CD14-positive monocyte (primary cell): ENCODE data around the gene FRMPD4. TPM values are rescaled to one million over a fixed set of nuclear protein-coding genes. Genes with fewer than 3 reads are reported as not detected.

ENCODE experiments used
- DNase-seq, 3 donors: peaks; one replicate each; pipeline ENCODE4 v3.0.0-alpha.2; 2011 to 2022
- H2AFZ ChIP-seq: 2 replicates; pipeline ENCODE4 v1.6.0; 2012; ENCODE audit warnings: mild to moderate bottlenecking, low read depth, low read length, inconsistent platforms; ENCODE audit not compliant: insufficient read depth, poor library complexity, severe bottlenecking
- H3K27ac ChIP-seq, 2 donors: 1 replicate in 1 of 2; 2 replicates in 1 of 2; pipeline ENCODE4 v1.5.1; 2012 to 2013; ENCODE audit warnings: low read length in 2 of 2, control low read depth in 1 of 2, inconsistent platforms in 1 of 2, low read depth in 1 of 2, mild to moderate bottlenecking in 1 of 2
- H3K27me3 ChIP-seq, 2 donors: one replicate each; pipeline versions ENCODE4 v1.6.0 to v1.6.1; 2011 to 2013; ENCODE audit warnings: low read length in 2 of 2; ENCODE audit not compliant: control insufficient read depth in 2 of 2, insufficient read depth in 2 of 2
- H3K36me3 ChIP-seq, 2 donors: replicated peaks in 1 of 2; 1 replicate in 1 of 2; 2 replicates in 1 of 2; pipeline versions ENCODE4 v1.5.1 to v1.6.1; 2012 to 2013; ENCODE audit warnings: low read length in 2 of 2, control low read depth in 1 of 2, inconsistent platforms in 1 of 2, mild to moderate bottlenecking in 1 of 2; ENCODE audit not compliant: insufficient read depth in 2 of 2, control insufficient read depth in 1 of 2
- H3K4me1 ChIP-seq, 2 donors: 1 replicate in 1 of 2; 2 replicates in 1 of 2; pipeline versions ENCODE4 v1.5.1 to v1.6.1; 2012 to 2013; ENCODE audit warnings: low read length in 2 of 2, control low read depth in 1 of 2, inconsistent platforms in 1 of 2, mild to moderate bottlenecking in 1 of 2, moderate library complexity in 1 of 2; ENCODE audit not compliant: insufficient read depth in 2 of 2, control insufficient read depth in 1 of 2
- H3K4me2 ChIP-seq: replicated peaks from 2 replicates; pipeline ENCODE3; 2012; ENCODE audit warnings: low read length, moderate library complexity, mild to moderate bottlenecking; ENCODE audit not compliant: poor library complexity, severe bottlenecking; ENCODE audit errors: extremely low read depth
- H3K4me3 ChIP-seq, 3 experiments: fragments of 200-600 bp in 1 of 3; sonication (generic) in 1 of 3; replicated peaks in 1 of 3; 1 replicate in 2 of 3; 2 replicates in 1 of 3; pipeline ENCODE4 v1.5.1; 2011 to 2013; ENCODE audit warnings: low read length in 3 of 3, mild to moderate bottlenecking in 3 of 3, control low read depth in 2 of 3, low read depth in 2 of 3, inconsistent platforms in 1 of 3, moderate library complexity in 1 of 3
- H3K79me2 ChIP-seq: 2 replicates; pipeline ENCODE4 v1.6.0; 2012; ENCODE audit warnings: mild to moderate bottlenecking, control low read depth, inconsistent platforms, low read length, moderate library complexity; ENCODE audit not compliant: insufficient read depth
- H3K9ac ChIP-seq: 2 replicates; pipeline ENCODE4 v1.6.0; 2017; ENCODE audit warnings: low read length, mild to moderate bottlenecking; ENCODE audit not compliant: insufficient read depth, poor library complexity, severe bottlenecking
- H3K9me3 ChIP-seq, 2 donors: replicated peaks in 1 of 2; 1 replicate in 1 of 2; 2 replicates in 1 of 2; pipeline versions ENCODE4 v1.5.1 to v1.6.1; 2012 to 2013; ENCODE audit warnings: low read length in 2 of 2, control low read depth in 1 of 2; ENCODE audit not compliant: control insufficient read depth in 1 of 2, insufficient read depth in 1 of 2
- H4K20me1 ChIP-seq: 2 replicates; pipeline ENCODE4 v1.6.0; 2012; ENCODE audit warnings: mild to moderate bottlenecking, low read length, control low read depth, moderate library complexity; ENCODE audit not compliant: insufficient read depth
- H3K27ac Mint-ChIP-seq, 7 donors: one replicate each; pipeline ENCODE4 v1.8.0; 2020; ENCODE audit warnings: mild to moderate bottlenecking in 7 of 7, mixed read lengths in 7 of 7, moderate library complexity in 6 of 7, inconsistent platforms in 2 of 7
- H3K27me3 Mint-ChIP-seq, 3 donors: one replicate each; pipeline ENCODE4 v1.8.0; 2021 to 2022; ENCODE audit warnings: low read depth in 3 of 3, mild to moderate bottlenecking in 3 of 3, mixed read lengths in 3 of 3, moderate library complexity in 3 of 3, inconsistent platforms in 1 of 3
- H3K36me3 Mint-ChIP-seq, 2 donors: one replicate each; pipeline ENCODE4 v1.8.0; 2020; ENCODE audit warnings: mixed read lengths in 2 of 2, inconsistent platforms in 1 of 2, mild to moderate bottlenecking in 1 of 2
- H3K4me1 Mint-ChIP-seq: one replicate; pipeline ENCODE4 v1.8.0; 2020; ENCODE audit warnings: mild to moderate bottlenecking, mixed read lengths
- H3K4me3 Mint-ChIP-seq, 2 donors: one replicate each; pipeline ENCODE4 v1.8.0; 2020; ENCODE audit warnings: mild to moderate bottlenecking in 2 of 2, mixed read lengths in 2 of 2, moderate library complexity in 1 of 2
- H3K9me3 Mint-ChIP-seq, 7 donors: one replicate each; pipeline ENCODE4 v1.8.0; 2020 to 2022; ENCODE audit warnings: mixed read lengths in 7 of 7, mild to moderate bottlenecking in 6 of 7, moderate library complexity in 6 of 7, inconsistent platforms in 2 of 7
- WGBS: methylation state at CpG from one replicate; pipeline ENCODE4 v1.1.5; 2013; ENCODE audit warnings: missing lambda C conversion rate; ENCODE audit not compliant: insufficient coverage; 5-methylcytosine and 5-hydroxymethylcytosine counted together
- intact Hi-C, 2 donors: fragments of 100-400 bp; cut with micrococcal nuclease; formaldehyde crosslinking; loops; one replicate each; pipeline versions ENCODE4 v1.15.0 to v1.15.1; 2023
- polyA plus RNA-seq, 3 donors: library from polyadenylated mRNA; depleted of rRNA in 1 of 3; unstranded in 2 of 3; stranded (reverse) in 1 of 3; fragments of 300-500 nt in 2 of 3; fragments of >200 nt in 1 of 3; fragmentation: Illumina TruSeq in 2 of 3; gene quantifications; 1 replicate in 2 of 3; 2 replicates in 1 of 3; pipeline ENCODE4 v1.2.3, GENCODE V29; 2012 to 2021
- TF ChIP-seq, protein P1 (sequence below): fragments of 200-600 bp; IDR thresholded peaks from one replicate; pipeline ENCODE4 v1.8.0; 2022; ENCODE audit warnings: antibody characterized with exemption, mild to moderate bottlenecking

The FRMPD4 gene
- polyA plus RNA-seq, 3 donors: not detected

DNA sequence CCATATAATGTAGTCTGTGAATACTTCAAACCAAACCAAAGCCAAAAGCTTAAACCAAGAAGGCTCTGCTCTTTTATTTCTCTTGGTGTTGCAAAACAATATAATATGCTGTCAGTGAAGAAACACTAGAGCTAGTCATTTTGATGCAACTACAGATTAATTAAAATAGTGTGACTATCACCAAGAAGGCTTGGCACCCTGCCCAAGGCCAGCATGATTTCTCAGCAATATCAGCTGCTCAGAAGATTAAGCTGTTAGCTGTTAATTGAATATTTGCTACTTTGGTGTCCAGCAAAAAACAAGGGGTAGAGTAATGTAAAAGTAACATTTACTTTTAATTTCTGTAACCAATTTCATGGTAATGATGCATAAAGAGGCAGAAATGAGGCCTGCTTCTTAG lies 548.1 kb downstream of the FRMPD4 start:
- H3K27me3 ChIP-seq: peaks cover 0 to 4% of the 10 kb centered on the region in 2 donors
- no peak overlapping the region for H3K27ac Mint-ChIP-seq
- no peaks in the 10 kb centered on the region for H3K36me3 ChIP-seq
- no peak for DNase-seq
- H4K20me1 ChIP-seq: no peaks in the 10 kb centered on the region
- no peaks in the 10 kb centered on the region for H3K4me1 ChIP-seq
- intact Hi-C loops: no loop called here
- H3K9ac ChIP-seq: no peak overlapping the region
- H3K4me1 Mint-ChIP-seq: no peaks in the 10 kb centered on the region
- H3K9me3 ChIP-seq: no peaks in the 10 kb centered on the region
- peaks cover under 1 to 8% (median 1%) of the 10 kb centered on the region in 3 donors for H3K27me3 Mint-ChIP-seq
- peaks cover 0 to 2% (median 0%) of the 10 kb centered on the region in 7 donors for H3K9me3 Mint-ChIP-seq
- H3K4me2 ChIP-seq: no peak overlapping the region
- no peaks in the 10 kb centered on the region for H3K79me2 ChIP-seq
- TF ChIP-seq, protein P1, sequence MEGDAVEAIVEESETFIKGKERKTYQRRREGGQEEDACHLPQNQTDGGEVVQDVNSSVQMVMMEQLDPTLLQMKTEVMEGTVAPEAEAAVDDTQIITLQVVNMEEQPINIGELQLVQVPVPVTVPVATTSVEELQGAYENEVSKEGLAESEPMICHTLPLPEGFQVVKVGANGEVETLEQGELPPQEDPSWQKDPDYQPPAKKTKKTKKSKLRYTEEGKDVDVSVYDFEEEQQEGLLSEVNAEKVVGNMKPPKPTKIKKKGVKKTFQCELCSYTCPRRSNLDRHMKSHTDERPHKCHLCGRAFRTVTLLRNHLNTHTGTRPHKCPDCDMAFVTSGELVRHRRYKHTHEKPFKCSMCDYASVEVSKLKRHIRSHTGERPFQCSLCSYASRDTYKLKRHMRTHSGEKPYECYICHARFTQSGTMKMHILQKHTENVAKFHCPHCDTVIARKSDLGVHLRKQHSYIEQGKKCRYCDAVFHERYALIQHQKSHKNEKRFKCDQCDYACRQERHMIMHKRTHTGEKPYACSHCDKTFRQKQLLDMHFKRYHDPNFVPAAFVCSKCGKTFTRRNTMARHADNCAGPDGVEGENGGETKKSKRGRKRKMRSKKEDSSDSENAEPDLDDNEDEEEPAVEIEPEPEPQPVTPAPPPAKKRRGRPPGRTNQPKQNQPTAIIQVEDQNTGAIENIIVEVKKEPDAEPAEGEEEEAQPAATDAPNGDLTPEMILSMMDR: no peak
- no peaks in the 10 kb centered on the region for H3K36me3 Mint-ChIP-seq
- H3K4me3 Mint-ChIP-seq: no peak overlapping the region
- no peak overlapping the region for H3K4me3 ChIP-seq
- H3K27ac ChIP-seq: no peak overlapping the region
- no peak overlapping the region for H2AFZ ChIP-seq

DNA sequence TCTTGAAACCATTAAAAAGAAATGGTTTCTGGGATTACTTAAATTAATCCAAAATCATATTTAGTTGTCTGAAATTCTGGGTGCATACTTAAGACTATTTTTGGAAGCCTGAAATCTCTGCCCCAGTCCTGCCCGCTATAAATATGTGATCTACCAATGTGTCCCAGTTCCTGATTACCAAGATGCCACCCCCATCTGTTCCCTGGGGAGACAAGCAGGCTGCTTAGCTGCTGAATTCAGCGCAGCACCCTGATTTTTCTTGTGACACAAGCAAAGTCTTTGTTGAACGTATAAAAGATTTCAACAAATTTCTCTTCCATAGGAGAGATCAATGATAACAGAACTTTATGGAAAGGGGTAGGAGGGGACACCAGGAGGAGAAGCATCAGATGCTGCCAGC lies 552.4 kb downstream of the FRMPD4 start:
- peak overlapping the region in 1 of 7 donors; percentile 2 for H3K27ac Mint-ChIP-seq
- no CpG with 5 or more reads among the region's 3 CpGs for WGBS
- Histone ChIP-seq H3K9ac (no peak overlapping the region), H3K4me3 (no peak overlapping the region), H3K36me3 (no peaks in the 10 kb centered on the region), H3K4me1 (no peaks in the 10 kb centered on the region), H3K4me2 (no peak overlapping the region), H3K79me2 (no peaks in the 10 kb centered on the region), H4K20me1 (no peaks in the 10 kb centered on the region), H3K27me3 (peaks cover 0 to 10% of the 10 kb centered on the region in 2 donors), H3K27ac (no peak overlapping the region), H3K9me3 (no peaks in the 10 kb centered on the region), H2AFZ (no peak overlapping the region)
- H3K4me1 Mint-ChIP-seq: no peaks in the 10 kb centered on the region
- TF ChIP-seq, protein P1: no peak
- peaks cover 0 to 2% (median 0%) of the 10 kb centered on the region in 7 donors for H3K9me3 Mint-ChIP-seq
- DNase-seq: no peak
- intact Hi-C loops: no loop called here
- peaks cover 0 to 19% (median 1%) of the 10 kb centered on the region in 3 donors for H3K27me3 Mint-ChIP-seq
- H3K36me3 Mint-ChIP-seq: no peaks in the 10 kb centered on the region
- H3K4me3 Mint-ChIP-seq: no peak overlapping the region
